IPS DF 19.7 (cell line): ENCODE data around the gene CREBRF.
"Not testable (repeated sequence)": the region's sequence is repeated elsewhere in the genome, so short reads cannot be mapped to it uniquely, and the experiment has no call there.

Experiments
- DNase-seq: peaks from one replicate; pipeline ENCODE4 v3.0.0-alpha.2; 2013; ENCODE audit warnings: low read depth, low spot score

CREBRF gene

DNA sequence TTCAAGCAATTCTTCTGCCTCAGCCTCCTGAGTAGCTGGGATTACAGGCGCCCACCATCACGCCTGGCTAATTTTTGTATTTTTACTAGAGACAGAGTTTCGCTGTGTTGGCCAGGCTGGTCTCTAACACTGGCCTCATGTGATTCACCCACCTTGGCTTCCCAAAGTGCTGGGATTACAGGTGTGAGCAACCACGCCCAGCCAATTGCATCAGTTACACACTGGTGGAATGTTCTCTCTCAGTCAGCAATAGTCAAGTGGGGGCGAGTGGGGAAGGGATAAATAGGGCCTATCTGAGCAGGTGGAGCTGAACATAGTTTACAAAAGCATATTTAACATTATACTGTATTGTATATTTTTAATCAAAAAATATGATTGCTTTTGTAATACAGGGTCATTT, 98.5 kb downstream of the CREBRF start:
- not testable (repeated sequence) for DNase-seq

DNA sequence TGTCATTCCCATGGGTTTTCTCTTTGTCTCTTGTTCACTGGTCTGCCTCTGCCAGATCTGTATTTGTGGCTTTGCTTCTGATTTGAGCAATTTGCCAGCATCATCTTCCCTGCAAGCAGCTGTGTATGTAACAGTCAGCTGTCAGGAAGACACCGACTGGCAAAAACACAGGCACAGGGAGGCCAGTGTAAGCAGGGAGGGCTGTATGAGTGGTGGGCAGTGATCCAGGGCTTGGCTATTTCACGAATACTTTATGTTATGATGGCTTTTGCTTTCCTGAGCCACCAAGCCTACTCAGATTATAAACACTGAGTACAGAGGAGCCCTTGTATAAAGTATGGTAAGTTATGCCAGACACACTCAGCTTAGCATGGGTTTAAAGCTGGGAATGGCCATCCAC, 99.8 kb downstream of the CREBRF start:
- no peak for DNase-seq

DNA sequence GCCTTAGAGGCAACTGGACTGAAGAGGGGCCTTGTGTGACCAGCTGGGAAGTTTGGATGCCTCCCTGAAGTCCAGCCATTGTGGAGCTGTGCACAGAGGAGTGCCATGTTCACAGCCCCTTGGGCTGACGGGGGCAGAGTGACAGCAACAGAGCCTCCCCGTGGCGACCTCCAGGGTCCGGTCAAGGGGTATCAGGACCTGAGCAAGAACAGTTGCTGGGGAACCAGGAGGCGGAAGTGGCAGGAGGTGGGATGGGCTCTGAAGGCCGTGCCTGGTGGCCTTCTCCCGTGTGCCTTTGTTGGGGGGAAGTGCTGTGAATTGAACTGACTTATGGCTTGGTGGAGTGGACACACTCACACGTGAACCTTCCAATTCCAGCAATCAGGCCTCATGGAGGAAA, 102.2 kb downstream of the CREBRF start:
- no peak for DNase-seq

DNA sequence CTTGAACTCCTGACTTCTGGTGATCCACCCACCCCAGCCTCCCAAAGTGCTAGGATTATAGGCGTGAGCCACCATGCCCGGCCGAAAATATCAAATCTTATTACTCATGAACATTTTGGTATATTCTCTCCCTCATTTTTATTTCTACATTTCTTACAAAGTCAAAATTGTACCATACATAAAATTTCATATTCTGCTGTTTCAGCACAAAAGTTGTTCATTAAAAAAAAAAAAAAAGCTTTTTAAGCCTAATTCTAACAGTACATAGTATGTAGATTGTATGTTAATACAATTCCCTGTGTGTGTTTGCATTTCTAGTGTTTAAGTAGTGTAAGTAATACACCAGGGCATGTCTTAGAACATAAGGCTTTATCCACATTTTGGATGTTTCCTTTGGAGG, 103.1 kb downstream of the CREBRF start:
- no peak for DNase-seq

DNA sequence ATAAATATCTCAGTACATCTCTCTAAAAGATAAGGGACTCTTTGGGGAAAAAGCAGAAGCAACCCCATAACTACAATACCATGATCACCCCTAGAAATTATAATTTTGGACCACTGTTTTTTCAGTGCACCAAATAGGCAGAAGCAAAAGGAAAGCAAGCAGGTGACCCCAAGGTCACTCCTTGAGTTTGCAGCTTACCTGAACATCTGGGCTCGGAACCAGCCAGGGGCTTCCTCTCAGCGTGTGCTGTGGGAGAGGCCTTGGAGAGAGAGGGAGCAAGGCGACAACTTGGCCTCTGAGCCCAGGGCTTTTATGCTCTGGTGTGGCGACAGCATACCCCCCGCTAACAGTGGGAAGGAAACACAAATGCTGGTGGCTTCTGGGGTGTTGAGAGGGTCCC, 105.0 kb downstream of the CREBRF start:
- no peak for DNase-seq

DNA sequence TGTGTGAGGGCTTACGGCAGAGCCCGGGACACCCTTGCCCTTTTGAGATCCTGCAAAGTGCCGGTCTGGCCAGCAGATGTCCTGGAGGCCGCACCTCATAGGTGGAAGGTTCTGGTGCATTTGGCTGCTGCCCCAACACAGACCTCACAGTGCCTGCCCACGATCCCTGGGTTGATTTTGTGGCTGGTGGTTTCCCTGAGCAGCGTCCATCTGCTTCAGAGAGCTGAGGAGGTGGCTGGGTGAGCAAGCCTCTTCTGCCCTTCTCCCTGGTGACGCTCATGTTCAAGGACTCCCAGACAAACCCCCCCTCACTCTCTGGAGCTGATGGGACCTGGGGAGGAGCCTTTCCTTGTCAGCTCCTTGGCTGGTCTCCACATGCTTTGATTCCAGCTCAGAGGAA, 107.1 kb downstream of the CREBRF start:
- DNase-seq = no peak

DNA sequence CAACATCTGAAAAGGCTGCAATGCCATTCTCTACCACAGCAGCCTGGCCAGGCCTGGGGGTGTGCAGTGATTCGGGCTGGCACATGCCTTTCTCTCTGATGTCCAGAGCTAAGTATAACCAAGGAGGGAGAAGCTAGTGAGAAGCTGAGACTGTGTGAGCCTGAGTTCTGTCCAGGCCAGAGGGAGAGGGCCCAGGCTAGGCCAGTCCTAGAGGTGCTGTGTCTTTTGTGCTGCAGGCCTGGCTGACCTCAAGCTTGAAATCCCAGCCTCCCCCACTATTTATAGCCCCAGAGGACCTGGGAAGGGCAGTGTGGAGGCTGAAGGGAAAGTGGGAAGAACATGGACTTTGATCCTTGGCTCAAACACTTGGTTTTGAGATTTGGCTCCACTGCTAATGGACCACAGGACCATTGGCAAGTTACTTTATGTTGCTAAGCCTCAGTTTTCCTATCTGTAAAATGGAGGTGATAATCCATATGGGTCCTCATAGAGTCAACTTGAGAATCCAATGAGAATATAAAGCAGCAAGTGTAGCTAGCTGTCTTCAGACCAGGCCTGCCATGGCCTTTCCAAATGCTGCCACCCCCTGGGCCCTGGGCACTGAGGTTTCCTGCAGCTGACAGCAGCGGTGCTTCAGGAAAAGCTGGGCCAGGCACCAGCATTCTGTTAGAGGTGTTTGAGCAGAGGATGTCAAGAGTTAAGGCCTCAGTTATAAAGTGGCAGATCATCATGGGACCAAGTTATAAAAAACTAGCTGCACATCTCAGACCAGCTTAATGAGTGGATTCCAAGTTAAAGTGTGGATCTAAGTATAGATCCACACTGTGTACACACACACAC, 109.2 kb downstream of the CREBRF start:
- no peak for DNase-seq

DNA sequence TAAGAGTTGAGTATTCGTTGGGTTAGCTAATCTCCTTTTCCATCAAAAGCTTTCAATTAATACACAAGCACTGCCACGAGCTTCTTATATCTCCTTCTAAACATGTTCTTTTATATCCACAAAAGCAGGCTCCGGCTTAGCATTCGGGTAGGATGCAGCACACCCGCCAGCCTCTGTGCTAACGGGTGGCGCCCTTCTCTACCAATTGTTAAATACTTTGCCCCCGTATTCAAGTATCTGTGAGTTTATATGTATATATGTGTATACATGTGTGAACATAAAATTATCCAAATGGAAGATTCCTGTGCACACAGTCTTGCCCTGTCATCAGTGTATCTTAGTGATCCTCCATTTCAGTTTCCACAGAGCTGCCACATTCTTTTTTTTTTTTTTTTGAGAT, 116.0 kb downstream of the CREBRF start:
- no peak for DNase-seq

DNA sequence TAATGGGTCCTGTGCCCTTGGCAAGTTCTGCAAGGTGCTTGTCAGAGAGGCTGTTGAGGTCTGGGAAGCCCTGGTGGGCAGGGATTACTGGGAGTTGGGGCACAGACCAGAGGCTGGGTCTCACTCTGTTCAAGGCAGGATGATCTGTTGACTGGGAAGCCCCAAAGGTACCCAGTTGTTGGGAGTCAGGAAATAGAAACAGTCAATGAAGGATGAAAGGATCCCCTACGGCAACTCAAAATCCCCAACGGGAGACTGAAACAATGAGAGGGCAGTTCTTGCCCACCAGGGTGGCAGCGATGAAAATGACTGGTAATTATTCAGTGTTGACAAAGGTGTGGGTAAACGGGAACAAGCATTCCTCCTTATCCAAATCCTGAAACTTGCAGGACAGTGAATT, 119.4 kb downstream of the CREBRF start:
- DNase-seq = no peak

DNA sequence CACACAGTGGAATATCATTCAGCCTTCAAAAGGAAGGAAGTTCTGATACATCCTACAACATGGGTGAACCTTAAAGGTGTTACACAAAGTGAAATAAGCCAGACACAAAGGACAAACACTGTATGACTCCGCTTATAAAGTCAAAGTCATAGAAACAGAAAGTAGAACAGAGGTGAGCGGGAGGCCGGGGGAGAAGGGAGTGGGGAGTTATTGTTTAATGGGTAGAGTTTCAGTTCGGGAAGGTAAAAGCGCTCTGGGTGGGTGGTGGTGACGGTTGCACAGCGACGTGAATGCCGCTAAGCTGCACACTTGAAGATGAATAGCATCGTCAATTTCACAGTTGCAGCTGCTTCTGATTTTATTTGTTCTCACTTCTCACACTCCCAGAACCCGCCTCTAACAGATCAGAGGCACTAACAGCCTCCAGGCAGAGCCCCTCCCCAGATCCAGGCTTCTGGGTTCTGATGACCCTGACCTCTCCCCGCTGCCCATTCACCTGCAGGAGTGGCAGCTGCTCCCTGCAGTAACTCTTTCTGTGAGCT, 122.3 kb downstream of the CREBRF start:
- DNase-seq = no peak

DNA sequence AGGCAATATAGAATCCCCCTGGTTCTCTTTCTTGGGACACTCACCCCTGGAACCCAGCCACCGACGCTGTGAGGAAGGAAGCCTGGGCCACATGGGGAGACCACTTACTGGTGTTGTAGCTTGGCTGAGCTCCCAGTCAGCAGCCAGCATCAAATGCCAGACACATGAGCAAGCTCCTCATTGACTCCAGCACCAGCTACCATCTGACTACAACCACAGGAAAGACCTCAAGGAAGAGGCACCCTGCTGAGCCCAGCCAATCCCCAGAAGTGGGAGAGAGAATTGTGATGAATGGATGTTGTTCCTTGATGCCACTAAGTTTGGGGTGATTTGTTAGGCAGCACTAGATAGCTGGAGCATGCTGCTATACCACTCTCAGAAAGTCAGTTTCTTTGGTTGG, 124.2 kb downstream of the CREBRF start:
- no peak for DNase-seq

DNA sequence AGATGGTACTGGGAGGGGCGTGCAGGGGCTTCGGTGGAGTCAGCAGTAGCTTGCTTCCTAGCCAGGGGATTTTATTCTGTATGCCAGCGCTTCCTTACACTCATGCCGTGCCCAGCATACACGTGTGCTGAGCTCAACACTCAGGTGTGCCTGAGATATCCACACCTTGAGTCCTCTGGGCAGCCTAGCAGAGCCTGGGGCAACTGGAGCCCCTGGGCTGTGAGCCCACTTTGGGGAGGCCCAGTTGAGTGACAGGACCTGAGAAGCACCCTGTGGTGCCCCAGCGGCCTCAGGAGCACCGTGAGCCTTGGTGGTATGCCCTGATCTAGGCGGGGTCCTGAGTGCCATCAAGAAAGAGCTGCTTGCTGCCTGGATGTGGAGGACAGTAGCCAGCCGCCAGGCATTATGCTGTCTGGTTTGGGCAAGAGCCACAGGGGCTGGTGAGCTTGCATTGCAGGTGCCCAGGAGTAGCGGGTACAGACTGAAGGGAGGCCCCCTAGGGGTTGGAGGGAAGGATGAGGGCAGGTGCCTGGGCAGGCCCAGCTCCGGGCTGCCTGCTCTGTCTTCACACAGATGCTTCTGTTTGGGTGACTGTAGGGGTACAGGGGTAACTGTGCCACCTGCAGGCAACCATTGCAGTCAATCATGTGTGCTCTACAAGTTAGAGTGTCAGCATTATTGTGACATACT, 131.0 kb downstream of the CREBRF start:
- DNase-seq = no peak

DNA sequence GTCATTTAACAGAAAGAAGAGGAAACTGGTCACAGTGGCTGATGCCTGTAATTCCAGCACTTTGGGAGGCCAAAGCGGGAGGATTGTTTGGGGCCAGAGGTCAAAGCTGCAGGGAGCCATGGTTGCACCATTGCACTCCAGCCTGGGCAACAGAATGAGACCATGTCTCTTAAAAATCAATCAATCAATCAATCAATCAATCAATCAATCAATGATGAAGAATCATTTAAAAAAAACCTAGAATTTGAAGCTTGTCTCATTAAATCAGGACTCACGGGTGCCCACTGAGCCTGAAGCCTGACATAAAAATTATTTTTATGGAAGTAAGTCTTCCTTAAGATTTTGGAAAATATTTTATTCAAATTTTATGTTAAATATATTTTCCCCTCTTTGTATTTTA, 132.1 kb downstream of the CREBRF start:
- no peak for DNase-seq
